ENCODE measurements around the gene SLC44A4.

The SLC44A4 gene

DNA sequence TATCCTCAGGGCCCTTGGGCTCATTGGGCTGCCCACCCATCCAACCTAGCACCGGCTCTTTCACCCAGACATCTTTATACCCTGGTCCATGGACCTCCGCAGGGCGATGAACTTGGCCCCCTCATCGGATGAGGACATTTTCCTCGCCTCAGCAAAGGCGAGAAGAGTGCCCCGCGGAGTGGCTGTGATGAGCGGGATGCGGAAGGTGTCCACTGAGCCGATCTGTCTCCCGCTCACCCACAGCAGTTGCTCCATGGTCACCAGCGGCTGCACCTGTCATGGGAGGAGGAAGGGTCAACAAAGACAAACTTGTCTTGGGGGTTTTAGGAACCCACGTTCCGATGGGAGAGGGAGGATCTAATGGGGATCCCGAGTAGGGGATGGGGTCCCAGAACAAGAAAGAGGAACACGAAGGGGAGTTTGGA is 16.9 kb downstream of the SLC44A4 start:
- Histone ChIP-seq H3K4me2 (ENCODE audit: low read length) (peak overlapping the region; percentile 97), H3K27me3 (ENCODE audit: low read depth, low read length) (no peaks in the 10 kb centered on the region), H2AFZ (ENCODE audit: low read depth, low read length) (no peak overlapping the region), H3K4me3 (ENCODE audit: low read length) (peak overlapping the region; percentile 90), H3K27ac (ENCODE audit: low read length) (peak overlapping the region; percentile 34; the same call in 1 of the 2 replicates), H4K20me1 (ENCODE audit: insufficient read depth, low read length) (no peaks in the 10 kb centered on the region), H3K9me3 (ENCODE audit: insufficient read depth, low read length) (no peaks in the 10 kb centered on the region), H3K4me1 (ENCODE audit: low read length) (peaks cover 5% of the 10 kb centered on the region), H3K79me2 (ENCODE audit: low read length) (peaks cover 6% of the 10 kb centered on the region), H3K36me3 (replicated peaks; ENCODE audit: low read depth, low read length) (peaks cover 3% of the 10 kb centered on the region), H3K9ac (ENCODE audit: low read length) (peak overlapping the region; percentile 76)
- TF ChIP-seq EZH2phosphoT487 (IDR thresholded peaks at IDR 0.05; ENCODE audit: low read depth) = no peak
- no peak for TF ChIP-seq CTCF (IDR thresholded peaks at IDR 0.05; ENCODE audit: low read depth, low read length)

DNA sequence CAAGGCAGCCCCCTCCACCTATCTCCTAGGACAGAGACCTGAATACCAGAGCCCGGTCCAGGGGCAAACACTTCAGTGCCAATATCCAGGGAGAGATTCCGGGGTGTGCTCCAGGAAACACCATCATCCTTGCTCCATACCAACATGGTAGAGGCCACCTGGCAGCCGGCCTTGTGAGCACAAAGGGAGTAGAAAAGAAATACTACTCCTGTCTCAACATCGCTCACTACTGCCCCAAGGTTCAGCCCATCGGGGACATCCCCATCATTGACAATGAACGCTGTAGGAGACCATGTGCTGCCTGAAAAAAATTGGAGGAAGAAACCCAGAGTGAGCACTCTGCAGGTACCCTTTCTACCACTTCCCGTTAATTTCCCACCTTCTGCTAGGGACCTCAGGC is 17.6 kb downstream of the SLC44A4 start:
- Histone ChIP-seq H3K27ac (ENCODE audit: low read length) (no peak overlapping the region), H3K9me3 (ENCODE audit: insufficient read depth, low read length) (no peaks in the 10 kb centered on the region), H2AFZ (ENCODE audit: low read depth, low read length) (no peak overlapping the region), H3K4me2 (ENCODE audit: low read length) (no peak overlapping the region), H3K4me1 (ENCODE audit: low read length) (peaks cover 5% of the 10 kb centered on the region), H4K20me1 (ENCODE audit: insufficient read depth, low read length) (no peaks in the 10 kb centered on the region), H3K27me3 (ENCODE audit: low read depth, low read length) (no peaks in the 10 kb centered on the region), H3K4me3 (ENCODE audit: low read length) (no peak overlapping the region), H3K9ac (ENCODE audit: low read length) (no peak overlapping the region), H3K36me3 (replicated peaks; ENCODE audit: low read depth, low read length) (peaks cover 3% of the 10 kb centered on the region), H3K79me2 (ENCODE audit: low read length) (peaks cover 6% of the 10 kb centered on the region)
- no peak for TF ChIP-seq EZH2phosphoT487 (IDR thresholded peaks at IDR 0.05; ENCODE audit: low read depth)
- no peak for TF ChIP-seq CTCF (IDR thresholded peaks at IDR 0.05; ENCODE audit: low read depth, low read length)

GRCh38 chr6:31860349-31860748 is 18.4 kb downstream of the SLC44A4 start:
- H3K79me2 ChIP-seq (ENCODE audit: low read length) = peaks cover 6% of the 10 kb centered on the region
- no peak overlapping the region for H3K4me3 ChIP-seq (ENCODE audit: low read length)
- peaks cover 5% of the 10 kb centered on the region for H3K4me1 ChIP-seq (ENCODE audit: low read length)
- no peaks in the 10 kb centered on the region for H3K27me3 ChIP-seq (ENCODE audit: low read depth, low read length)
- H3K27ac ChIP-seq (ENCODE audit: low read length) = no peak overlapping the region
- no peak for TF ChIP-seq EZH2phosphoT487 (IDR thresholded peaks at IDR 0.05; ENCODE audit: low read depth)
- TF ChIP-seq CTCF (IDR thresholded peaks at IDR 0.05; ENCODE audit: low read depth, low read length) = no peak
- no peak overlapping the region for H3K4me2 ChIP-seq (ENCODE audit: low read length)
- H4K20me1 ChIP-seq (ENCODE audit: insufficient read depth, low read length) = no peaks in the 10 kb centered on the region
- H3K9me3 ChIP-seq (ENCODE audit: insufficient read depth, low read length) = no peaks in the 10 kb centered on the region
- no peak overlapping the region for H2AFZ ChIP-seq (ENCODE audit: low read depth, low read length)
- H3K36me3 ChIP-seq (replicated peaks; ENCODE audit: low read depth, low read length) = peaks cover 3% of the 10 kb centered on the region
- H3K9ac ChIP-seq (ENCODE audit: low read length) = no peak overlapping the region

DNA sequence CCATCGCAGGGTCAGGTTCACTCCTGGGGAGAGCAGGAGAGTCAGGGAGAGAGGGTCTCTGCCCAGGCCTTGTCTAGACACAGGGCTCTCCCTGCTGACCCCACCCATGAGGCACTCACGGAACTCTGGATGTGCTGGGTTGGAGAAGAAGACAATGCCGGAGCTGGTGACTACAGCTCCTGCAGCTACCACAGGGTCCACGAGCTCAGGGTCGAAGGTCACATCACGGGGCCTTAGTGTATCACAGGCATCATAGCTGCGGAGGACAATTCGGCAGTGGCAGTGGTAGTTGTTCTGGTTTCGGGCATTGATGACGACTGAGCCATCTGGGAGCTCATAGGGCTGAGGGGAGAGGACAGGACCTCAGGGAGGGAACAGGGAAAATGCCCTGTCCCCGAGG is 18.9 kb downstream of the SLC44A4 start:
- H4K20me1 ChIP-seq (ENCODE audit: insufficient read depth, low read length) = no peaks in the 10 kb centered on the region
- H3K9ac ChIP-seq (ENCODE audit: low read length) = no peak overlapping the region
- H3K27ac ChIP-seq (ENCODE audit: low read length) = no peak overlapping the region

More for the DNA sequence above, 18.9 kb downstream of the SLC44A4 start:
- H3K4me2 ChIP-seq (ENCODE audit: low read length) = no peak overlapping the region
- no peak overlapping the region for H2AFZ ChIP-seq (ENCODE audit: low read depth, low read length)
- peaks cover 6% of the 10 kb centered on the region for H3K79me2 ChIP-seq (ENCODE audit: low read length)
- no peaks in the 10 kb centered on the region for H3K27me3 ChIP-seq (ENCODE audit: low read depth, low read length)
- H3K4me1 ChIP-seq (ENCODE audit: low read length) = peaks cover 5% of the 10 kb centered on the region
- no peak overlapping the region for H3K4me3 ChIP-seq (ENCODE audit: low read length)
- H3K9me3 ChIP-seq (ENCODE audit: insufficient read depth, low read length) = no peaks in the 10 kb centered on the region
- no peak for TF ChIP-seq EZH2phosphoT487 (IDR thresholded peaks at IDR 0.05; ENCODE audit: low read depth)
- TF ChIP-seq CTCF (IDR thresholded peaks at IDR 0.05; ENCODE audit: low read depth, low read length) = no peak
- peaks cover 3% of the 10 kb centered on the region for H3K36me3 ChIP-seq (replicated peaks; ENCODE audit: low read depth, low read length)

Data from OCI-LY3 (cell line).